DMS114 treated with DMSO at 0.1 percent for 48 hours (cell line): ENCODE measurements around the gene DPP10.
"Not testable (repeated sequence)": the region's sequence is repeated elsewhere in the genome, so short reads cannot be mapped to it uniquely, and the experiment has no call there.

Source experiments
- DNase-seq: peaks from one replicate; lab custom pipeline; 2025; ENCODE audit not compliant: unreplicated experiment; lab: John Stamatoyannopoulos, UW

The DPP10 gene

GRCh38 chr2:114442510-114442909 is at the start of gene DPP10:
DPP10 (plus strand) TSS chr2:114442641.
- no peak for DNase-seq

GRCh38 chr2:114400890-114401289 is 41.6 kb upstream of the DPP10 start:
- DNase-seq: no peak

- no peak for DNase-seq
These were observed 37.0 kb upstream of the DPP10 start for GRCh38 chr2:114405247-114406116.

GRCh38 chr2:114406347-114406746 is 36.1 kb upstream of the DPP10 start:
- DNase-seq: no peak

GRCh38 chr2:114407353-114407752 is 35.1 kb upstream of the DPP10 start:
- DNase-seq: not testable (repeated sequence)

- no peak for DNase-seq
These were observed 20.7 kb upstream of the DPP10 start for GRCh38 chr2:114421781-114422180.

- no peak for DNase-seq
These were observed 17.7 kb upstream of the DPP10 start for GRCh38 chr2:114424699-114425098.

- no peak for DNase-seq
These were observed 15.7 kb upstream of the DPP10 start for GRCh38 chr2:114426756-114427155.

GRCh38 chr2:114436329-114436728 is 6.1 kb upstream of the DPP10 start:
- DNase-seq: no peak

- DNase-seq: no peak
These were observed 4.1 kb downstream of the DPP10 start for GRCh38 chr2:114446571-114446970.

- DNase-seq: no peak
These were observed 8.2 kb downstream of the DPP10 start for GRCh38 chr2:114450639-114451038.

GRCh38 chr2:114456566-114456965 is 14.1 kb downstream of the DPP10 start:
- DNase-seq: no peak

- no peak for DNase-seq
These were observed 15.5 kb downstream of the DPP10 start for GRCh38 chr2:114457956-114458355.

GRCh38 chr2:114461116-114461515 is 18.7 kb downstream of the DPP10 start:
- DNase-seq: no peak

- no peak for DNase-seq
These were observed 22.7 kb downstream of the DPP10 start for GRCh38 chr2:114464961-114465706.

- no peak for DNase-seq
These were observed 25.9 kb downstream of the DPP10 start for GRCh38 chr2:114468343-114468742.

GRCh38 chr2:114472246-114472645 is 29.8 kb downstream of the DPP10 start:
- DNase-seq: no peak

- no peak for DNase-seq
These were observed 30.3 kb downstream of the DPP10 start for GRCh38 chr2:114472726-114473125.

- no peak for DNase-seq
These were observed 46.5 kb downstream of the DPP10 start for GRCh38 chr2:114488841-114489530.

- DNase-seq: no peak
These were observed 52.6 kb downstream of the DPP10 start for GRCh38 chr2:114495046-114495445.

GRCh38 chr2:114496959-114497358 is 54.5 kb downstream of the DPP10 start:
- DNase-seq: no peak

GRCh38 chr2:114499101-114499500 is 56.7 kb downstream of the DPP10 start:
- DNase-seq: no peak
